Activated CD4-positive, alpha-beta memory T cell treated with anti-CD3 and anti-CD28 coated beads, Interleukin-2, amount 10 ng/mL, durations not matched to agents 7 days and 5 days (primary cell): ENCODE results near the gene PDILT. TPM values are rescaled to one million over a fixed set of nuclear protein-coding genes. Genes with fewer than 3 reads are reported as not detected.
"Not testable (repeated sequence)": the region's sequence is repeated elsewhere in the genome, so short reads cannot be mapped to it uniquely, and the experiment has no call there.

Experiments
- CTCF ChIA-PET: fragments of 350-600 bp; sonication (Branson Sonifier 250); formaldehyde crosslinking; loops from one replicate; lab custom pipeline; 2021; ENCODE audit warnings: antibody characterized with exemption, inconsistent platforms; lab: Charles Lee
- POLR2A ChIA-PET: fragments of 350-600 bp; sonication (Branson Sonifier 250); formaldehyde crosslinking; loops from one replicate; lab custom pipeline; 2021; ENCODE audit warnings: antibody characterized with exemption; lab: Charles Lee
- DNase-seq: peaks from one replicate; pipeline ENCODE4 v3.0.0-alpha.2; 2020
- H3K27ac Mint-ChIP-seq: one replicate; pipeline ENCODE4 v1.8.0; 2021; ENCODE audit warnings: mild to moderate bottlenecking, mixed read lengths
- H3K27me3 Mint-ChIP-seq: one replicate; pipeline ENCODE4 v1.8.0; 2021; ENCODE audit warnings: mixed read lengths
- H3K36me3 Mint-ChIP-seq: one replicate; pipeline ENCODE4 v1.8.0; 2021; ENCODE audit warnings: low read depth, mixed read lengths
- H3K4me1 Mint-ChIP-seq: one replicate; pipeline ENCODE4 v1.8.0; 2021; ENCODE audit warnings: mixed read lengths
- H3K4me3 Mint-ChIP-seq: one replicate; pipeline ENCODE4 v1.8.0; 2021; ENCODE audit warnings: mild to moderate bottlenecking, mixed read lengths
- H3K9me3 Mint-ChIP-seq: one replicate; pipeline ENCODE4 v1.8.0; 2021; ENCODE audit warnings: mixed read lengths
- total RNA-seq, 2 experiments: library from RNA; stranded (reverse); gene quantifications; one replicate each; pipeline ENCODE4 v1.2.3, GENCODE V29; 2021

Gene PDILT
- not detected for total RNA-seq

GRCh38 chr16:20404637-20405036 lies at the start of gene PDILT:
PDILT (minus strand) TSS chr16:20404737; CDS start chr16:20399300, 5,437 bp downstream.
- H3K27ac Mint-ChIP-seq, result no peak within 1 kb of the TSS
- ChIA-PET CTCF (no interaction called here), POLR2A (no interaction called here)
- DNase-seq, result no peak
- H3K9me3 Mint-ChIP-seq, result no peaks in the 10 kb centered on the region
- H3K4me1 Mint-ChIP-seq, result peaks cover 2% of the 10 kb centered on the region
- H3K4me3 Mint-ChIP-seq, result no peak within 1 kb of the TSS
- no peaks in the 10 kb centered on the region for H3K36me3 Mint-ChIP-seq
- no peaks in the 10 kb centered on the region for H3K27me3 Mint-ChIP-seq

- H3K4me3 Mint-ChIP-seq, H3K27ac Mint-ChIP-seq, H3K9me3 Mint-ChIP-seq, CTCF ChIA-PET, DNase-seq, H3K36me3 Mint-ChIP-seq, H3K4me1 Mint-ChIP-seq, H3K27me3 Mint-ChIP-seq: not testable (repeated sequence)
- POLR2A ChIA-PET, result interaction anchor here (0.6 kb wide), 1 partner anchor 491 kb away, joined by 3 read pairs; no protein-coding TSS in a partner anchor
Measured at GRCh38 chr16:20453633-20454032, 49.1 kb upstream of the PDILT start.

- POLR2A ChIA-PET, H3K36me3 Mint-ChIP-seq, DNase-seq, H3K27ac Mint-ChIP-seq, H3K9me3 Mint-ChIP-seq, H3K4me1 Mint-ChIP-seq, CTCF ChIA-PET, H3K27me3 Mint-ChIP-seq, H3K4me3 Mint-ChIP-seq: not testable (repeated sequence)
Measured at GRCh38 chr16:20451364-20451763, 46.8 kb upstream of the PDILT start, which contains the start of gene ACSM2A. ACSM2A (plus strand) TSS chr16:20451521; CDS start chr16:20460115, 8,594 bp downstream.

- H3K27ac Mint-ChIP-seq, H3K9me3 Mint-ChIP-seq, H3K4me3 Mint-ChIP-seq, H3K27me3 Mint-ChIP-seq, DNase-seq, POLR2A ChIA-PET, H3K4me1 Mint-ChIP-seq, H3K36me3 Mint-ChIP-seq, CTCF ChIA-PET: not testable (repeated sequence)
Measured at GRCh38 chr16:20446652-20447393, 42.3 kb upstream of the PDILT start.

- H3K4me1 Mint-ChIP-seq, H3K9me3 Mint-ChIP-seq, H3K27ac Mint-ChIP-seq, DNase-seq, CTCF ChIA-PET, H3K4me3 Mint-ChIP-seq, POLR2A ChIA-PET, H3K27me3 Mint-ChIP-seq, H3K36me3 Mint-ChIP-seq: not testable (repeated sequence)
Measured at GRCh38 chr16:20441859-20442258, 37.3 kb upstream of the PDILT start.

GRCh38 chr16:20441191-20441590 lies 36.7 kb upstream of the PDILT start:
- POLR2A ChIA-PET, result no interaction called here
- H3K27me3 Mint-ChIP-seq, result no peaks in the 10 kb centered on the region
- no peak for DNase-seq
- CTCF ChIA-PET, result no interaction called here
- H3K9me3 Mint-ChIP-seq, result no peaks in the 10 kb centered on the region
- H3K27ac Mint-ChIP-seq, result no peak overlapping the region
- H3K4me3 Mint-ChIP-seq, result no peak overlapping the region
- H3K4me1 Mint-ChIP-seq, result no peaks in the 10 kb centered on the region
- no peaks in the 10 kb centered on the region for H3K36me3 Mint-ChIP-seq

GRCh38 chr16:20440731-20441130 lies 36.2 kb upstream of the PDILT start:
- H3K9me3 Mint-ChIP-seq, POLR2A ChIA-PET, H3K4me3 Mint-ChIP-seq, DNase-seq, H3K27me3 Mint-ChIP-seq, H3K36me3 Mint-ChIP-seq, H3K27ac Mint-ChIP-seq, CTCF ChIA-PET, H3K4me1 Mint-ChIP-seq: not testable (repeated sequence)

- H3K36me3 Mint-ChIP-seq, H3K4me3 Mint-ChIP-seq, DNase-seq, H3K27ac Mint-ChIP-seq, H3K4me1 Mint-ChIP-seq, H3K27me3 Mint-ChIP-seq, POLR2A ChIA-PET, CTCF ChIA-PET, H3K9me3 Mint-ChIP-seq: not testable (repeated sequence)
Measured at GRCh38 chr16:20439820-20440231, 35.3 kb upstream of the PDILT start.

- CTCF ChIA-PET, H3K9me3 Mint-ChIP-seq, POLR2A ChIA-PET: not testable (repeated sequence)
Measured at GRCh38 chr16:20438950-20439349, 34.4 kb upstream of the PDILT start.

GRCh38 chr16:20430948-20431347 lies 26.4 kb upstream of the PDILT start:
- DNase-seq, result no peak
- H3K27me3 Mint-ChIP-seq, result no peaks in the 10 kb centered on the region
- no peaks in the 10 kb centered on the region for H3K9me3 Mint-ChIP-seq
- H3K27ac Mint-ChIP-seq, result no peak overlapping the region
- ChIA-PET POLR2A (no interaction called here), CTCF (no interaction called here)
- H3K4me1 Mint-ChIP-seq, result no peaks in the 10 kb centered on the region
- no peak overlapping the region for H3K4me3 Mint-ChIP-seq
- H3K36me3 Mint-ChIP-seq, result no peaks in the 10 kb centered on the region

More at GRCh38 chr16:20438950-20439349, 34.4 kb upstream of the PDILT start:
- DNase-seq, H3K27ac Mint-ChIP-seq, H3K36me3 Mint-ChIP-seq, H3K4me3 Mint-ChIP-seq, H3K27me3 Mint-ChIP-seq, H3K4me1 Mint-ChIP-seq: not testable (repeated sequence)

- POLR2A ChIA-PET, H3K9me3 Mint-ChIP-seq, H3K27me3 Mint-ChIP-seq, DNase-seq, H3K4me3 Mint-ChIP-seq, H3K36me3 Mint-ChIP-seq, H3K4me1 Mint-ChIP-seq, CTCF ChIA-PET, H3K27ac Mint-ChIP-seq: not testable (repeated sequence)
Measured at GRCh38 chr16:20430480-20430879, 25.9 kb upstream of the PDILT start.

GRCh38 chr16:20429499-20429898 lies 25.0 kb upstream of the PDILT start:
- H3K4me1 Mint-ChIP-seq, H3K9me3 Mint-ChIP-seq, H3K27me3 Mint-ChIP-seq, H3K4me3 Mint-ChIP-seq, POLR2A ChIA-PET, H3K36me3 Mint-ChIP-seq, DNase-seq, H3K27ac Mint-ChIP-seq, CTCF ChIA-PET: not testable (repeated sequence)

GRCh38 chr16:20427401-20427797 lies 22.9 kb upstream of the PDILT start:
- H3K27ac Mint-ChIP-seq, H3K36me3 Mint-ChIP-seq, H3K4me1 Mint-ChIP-seq, H3K9me3 Mint-ChIP-seq, DNase-seq, H3K4me3 Mint-ChIP-seq, CTCF ChIA-PET, POLR2A ChIA-PET, H3K27me3 Mint-ChIP-seq: not testable (repeated sequence)
